ENCODE data around the gene IGFBP2.

IGFBP2 gene

GRCh38 chr2:216603010-216603883, 30.0 kb upstream of the IGFBP2 start:
- peaks cover 2% of the 10 kb centered on the region for H3K36me3 Mint-ChIP-seq (ENCODE audit: low read depth)
- no peak overlapping the region for H3K4me3 Mint-ChIP-seq
- no peak overlapping the region for H3K27ac Mint-ChIP-seq
- H3K4me1 Mint-ChIP-seq = peaks cover 11% of the 10 kb centered on the region
- H3K9me3 Mint-ChIP-seq = no peaks in the 10 kb centered on the region
- H3K27me3 Mint-ChIP-seq = peaks cover 15% of the 10 kb centered on the region
- no peak for DNase-seq
- ATAC-seq = no peak

GRCh38 chr2:216603884-216604245, 29.4 kb upstream of the IGFBP2 start:
- Mint-ChIP-seq H3K27ac (no peak overlapping the region), H3K4me3 (no peak overlapping the region)
- ATAC-seq = no peak

GRCh38 chr2:216604458-216604857, 28.8 kb upstream of the IGFBP2 start:
- Mint-ChIP-seq H3K27ac (no peak overlapping the region), H3K36me3 (ENCODE audit: low read depth) (peaks cover 2% of the 10 kb centered on the region), H3K4me3 (no peak overlapping the region), H3K4me1 (peaks cover 11% of the 10 kb centered on the region), H3K27me3 (peaks cover 7% of the 10 kb centered on the region), H3K9me3 (no peaks in the 10 kb centered on the region)
- no peak for DNase-seq
- no peak for ATAC-seq

More at GRCh38 chr2:216603884-216604245, 29.4 kb upstream of the IGFBP2 start:
- peaks cover 11% of the 10 kb centered on the region for H3K4me1 Mint-ChIP-seq
- peaks cover 2% of the 10 kb centered on the region for H3K36me3 Mint-ChIP-seq (ENCODE audit: low read depth)
- no peak for DNase-seq
- peaks cover 10% of the 10 kb centered on the region for H3K27me3 Mint-ChIP-seq
- H3K9me3 Mint-ChIP-seq = no peaks in the 10 kb centered on the region

- Mint-ChIP-seq H3K4me3 (peak overlapping the region; percentile 76), H3K27ac (peak overlapping the region; percentile 92), H3K36me3 (ENCODE audit: low read depth) (peaks cover 2% of the 10 kb centered on the region), H3K4me1 (peaks cover 11% of the 10 kb centered on the region), H3K27me3 (peaks cover 7% of the 10 kb centered on the region), H3K9me3 (no peaks in the 10 kb centered on the region)
- peak; percentile 90 for DNase-seq
- ATAC-seq = peak; percentile 87
Observed at GRCh38 chr2:216606551-216607276, 26.5 kb upstream of the IGFBP2 start.

DNA sequence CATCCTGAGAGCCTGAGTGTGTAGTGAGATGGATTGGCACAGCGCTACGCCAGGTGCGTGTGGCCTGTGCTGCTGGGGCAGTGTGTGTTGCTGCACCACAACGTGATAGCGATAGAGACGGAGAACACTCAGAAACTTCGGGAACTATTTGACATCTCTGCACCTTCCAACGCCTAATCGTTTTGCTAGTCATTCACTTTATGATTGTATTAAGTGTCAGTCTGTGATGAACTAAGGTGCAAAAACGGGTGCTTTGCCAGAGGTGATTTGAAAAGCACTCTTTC, 26.0 kb upstream of the IGFBP2 start:
- Mint-ChIP-seq H3K36me3 (ENCODE audit: low read depth) (peaks cover 2% of the 10 kb centered on the region), H3K9me3 (no peaks in the 10 kb centered on the region), H3K27me3 (peaks cover 5% of the 10 kb centered on the region), H3K4me3 (peak overlapping the region; percentile 76), H3K27ac (peak overlapping the region; percentile 92), H3K4me1 (peaks cover 11% of the 10 kb centered on the region)
- no peak for DNase-seq
- ATAC-seq = no peak

DNA sequence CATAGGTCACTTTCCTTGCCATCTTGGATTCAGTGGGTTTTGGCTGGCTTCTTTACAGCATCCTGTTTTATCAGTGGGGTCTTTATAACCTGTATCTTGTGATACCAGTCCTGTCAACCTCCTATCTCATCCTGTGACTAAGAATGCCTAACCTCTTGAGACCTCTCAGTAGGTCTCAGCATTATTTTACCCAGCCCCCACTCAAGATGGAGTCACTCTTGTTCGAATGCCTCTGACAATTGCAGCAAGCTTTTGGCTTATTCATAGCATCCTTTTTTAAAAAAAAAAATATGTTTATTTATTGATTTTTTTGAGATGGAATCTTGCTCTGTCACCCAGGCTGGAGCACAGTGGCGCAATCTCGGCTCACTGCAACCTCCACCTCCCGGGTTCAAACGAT, 24.7 kb upstream of the IGFBP2 start:
- DNase-seq = no peak
- H3K4me1 Mint-ChIP-seq = peaks cover 11% of the 10 kb centered on the region
- H3K27ac Mint-ChIP-seq = no peak overlapping the region
- H3K27me3 Mint-ChIP-seq = peaks cover 5% of the 10 kb centered on the region
- no peak for ATAC-seq
- peaks cover 2% of the 10 kb centered on the region for H3K36me3 Mint-ChIP-seq (ENCODE audit: low read depth)
- H3K4me3 Mint-ChIP-seq = no peak overlapping the region
- no peaks in the 10 kb centered on the region for H3K9me3 Mint-ChIP-seq

GRCh38 chr2:216615298-216616082, 17.7 kb upstream of the IGFBP2 start:
- Mint-ChIP-seq H3K9me3 (no peaks in the 10 kb centered on the region), H3K27ac (no peak overlapping the region), H3K27me3 (no peaks in the 10 kb centered on the region), H3K4me1 (peaks cover 6% of the 10 kb centered on the region), H3K36me3 (ENCODE audit: low read depth) (no peaks in the 10 kb centered on the region), H3K4me3 (no peak overlapping the region)
- no peak for DNase-seq
- ATAC-seq = no peak

- Mint-ChIP-seq H3K27me3 (no peaks in the 10 kb centered on the region), H3K36me3 (ENCODE audit: low read depth) (no peaks in the 10 kb centered on the region), H3K27ac (no peak overlapping the region), H3K4me3 (no peak overlapping the region), H3K9me3 (no peaks in the 10 kb centered on the region), H3K4me1 (peaks cover 6% of the 10 kb centered on the region)
- DNase-seq = no peak
- ATAC-seq = no peak
Observed at GRCh38 chr2:216616083-216616678, 17.0 kb upstream of the IGFBP2 start.

DNA sequence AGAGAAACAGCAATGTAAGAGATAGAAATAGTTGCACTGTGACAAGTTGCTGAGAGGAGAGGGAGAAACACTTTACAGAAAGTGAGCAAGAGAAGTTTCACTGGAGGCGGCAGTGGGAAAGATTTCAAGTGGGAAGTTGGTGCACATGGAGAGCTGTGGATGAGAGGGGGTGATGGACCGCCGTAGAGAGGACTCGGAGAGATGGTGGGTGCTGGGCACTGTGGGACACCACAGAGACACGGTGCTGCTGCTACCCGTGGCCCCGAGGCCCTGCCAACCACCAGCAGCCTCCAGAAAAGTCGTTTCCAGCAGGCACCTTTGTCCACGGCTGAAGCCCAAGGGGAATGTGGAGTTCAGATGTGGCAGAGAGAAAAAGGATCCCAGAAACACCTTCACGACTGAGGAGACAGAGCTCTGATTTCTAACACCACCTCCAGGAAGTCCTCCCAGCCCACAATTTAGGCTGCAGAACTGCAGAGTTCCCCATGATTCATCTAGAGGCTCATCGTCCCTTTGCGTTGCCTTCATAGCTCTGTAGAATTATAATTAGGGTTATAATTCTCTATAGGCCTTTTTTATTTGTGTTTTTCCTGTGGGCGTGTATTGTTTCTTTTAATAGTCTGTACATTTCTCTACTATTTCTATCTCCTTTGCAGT, 15.9 kb upstream of the IGFBP2 start:
- Mint-ChIP-seq H3K27ac (no peak overlapping the region), H3K4me1 (peaks cover 6% of the 10 kb centered on the region), H3K36me3 (ENCODE audit: low read depth) (no peaks in the 10 kb centered on the region), H3K27me3 (no peaks in the 10 kb centered on the region), H3K4me3 (no peak overlapping the region), H3K9me3 (no peaks in the 10 kb centered on the region)
- DNase-seq (no peak), ATAC-seq (no peak)

DNA sequence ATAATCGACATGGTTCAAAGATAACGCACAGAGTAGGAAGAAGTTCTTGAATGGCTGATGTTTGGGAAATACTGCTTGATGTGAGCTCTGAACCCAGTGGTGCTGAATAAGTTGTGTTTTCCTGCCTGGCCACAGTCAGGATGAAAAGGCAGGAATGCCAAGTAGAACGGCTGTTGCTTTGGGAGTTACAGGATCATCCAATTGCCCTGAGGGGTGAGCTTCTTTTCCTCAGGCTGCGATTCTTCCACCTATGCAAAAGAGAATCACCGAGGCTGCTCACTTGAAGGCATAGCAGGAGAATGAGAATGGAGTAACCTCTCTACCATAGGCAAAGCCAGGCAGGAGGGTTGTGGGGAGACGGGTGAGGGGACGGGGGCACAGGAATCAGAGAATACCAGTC, 14.4 kb upstream of the IGFBP2 start:
- no peaks in the 10 kb centered on the region for H3K27me3 Mint-ChIP-seq
- ATAC-seq (no peak), DNase-seq (no peak)
- H3K9me3 Mint-ChIP-seq = no peaks in the 10 kb centered on the region
- no peak overlapping the region for H3K4me3 Mint-ChIP-seq
- H3K4me1 Mint-ChIP-seq = peaks cover 6% of the 10 kb centered on the region
- H3K27ac Mint-ChIP-seq = no peak overlapping the region
- no peaks in the 10 kb centered on the region for H3K36me3 Mint-ChIP-seq (ENCODE audit: low read depth)

DNA sequence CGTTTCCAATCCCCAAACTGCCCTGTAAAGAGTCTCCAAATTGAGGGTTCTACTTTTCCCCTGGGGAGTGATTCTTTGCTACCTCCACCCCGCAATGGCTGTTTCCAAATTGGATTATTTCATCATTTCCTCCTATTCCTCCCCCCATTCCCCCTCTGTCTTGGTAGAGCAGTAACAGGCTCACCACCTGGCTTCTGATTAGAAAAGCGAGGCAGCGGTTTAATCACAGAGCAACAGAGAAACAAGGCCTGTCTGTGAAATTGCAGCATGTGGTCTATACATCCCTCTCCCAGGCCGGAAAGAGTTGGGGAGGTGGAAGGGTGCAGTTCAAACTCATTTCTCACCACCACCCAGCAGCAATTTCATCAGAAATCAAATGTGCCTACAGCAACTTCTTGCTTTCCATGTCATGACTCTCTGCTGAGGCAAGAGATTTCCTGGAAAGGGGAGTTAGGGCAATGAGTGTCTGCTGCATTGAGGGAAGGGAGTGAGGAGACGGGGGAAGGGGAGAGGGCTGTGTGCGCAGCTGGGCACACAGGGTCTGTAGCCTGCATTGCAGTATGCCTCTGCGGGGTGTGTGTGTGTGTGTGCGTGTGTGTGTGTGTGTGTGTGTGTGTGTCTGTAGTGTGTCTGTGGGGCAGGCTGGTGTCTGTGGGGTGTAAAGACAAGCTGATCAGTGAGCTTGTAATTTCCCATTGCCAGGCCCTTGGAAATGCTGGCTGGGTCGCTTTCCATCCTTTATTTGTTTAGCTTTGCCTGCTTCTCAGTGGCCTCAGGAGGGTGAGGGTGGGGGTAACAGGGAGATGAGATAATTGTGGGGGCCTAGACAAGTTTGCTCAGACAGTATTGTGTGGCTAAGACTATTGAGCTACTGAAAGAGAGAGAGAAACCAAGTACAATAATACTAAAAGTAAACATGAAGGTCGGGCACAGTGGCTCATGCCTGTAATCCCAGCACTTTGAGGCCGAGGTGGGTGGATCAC, 13.5 kb upstream of the IGFBP2 start:
- Mint-ChIP-seq H3K27me3 (no peaks in the 10 kb centered on the region), H3K27ac (peak overlapping the region; percentile 32), H3K4me3 (no peak overlapping the region), H3K4me1 (peaks cover 6% of the 10 kb centered on the region), H3K9me3 (no peaks in the 10 kb centered on the region), H3K36me3 (ENCODE audit: low read depth) (no peaks in the 10 kb centered on the region)
- DNase-seq (no peak), ATAC-seq (peak; percentile 43)

- DNase-seq = no peak
- Mint-ChIP-seq H3K36me3 (ENCODE audit: low read depth) (no peaks in the 10 kb centered on the region), H3K4me3 (no peak overlapping the region), H3K27me3 (no peaks in the 10 kb centered on the region), H3K4me1 (peaks cover 6% of the 10 kb centered on the region), H3K27ac (no peak overlapping the region), H3K9me3 (no peaks in the 10 kb centered on the region)
- ATAC-seq = no peak
Observed at GRCh38 chr2:216620786-216621185, 12.4 kb upstream of the IGFBP2 start.

DNA sequence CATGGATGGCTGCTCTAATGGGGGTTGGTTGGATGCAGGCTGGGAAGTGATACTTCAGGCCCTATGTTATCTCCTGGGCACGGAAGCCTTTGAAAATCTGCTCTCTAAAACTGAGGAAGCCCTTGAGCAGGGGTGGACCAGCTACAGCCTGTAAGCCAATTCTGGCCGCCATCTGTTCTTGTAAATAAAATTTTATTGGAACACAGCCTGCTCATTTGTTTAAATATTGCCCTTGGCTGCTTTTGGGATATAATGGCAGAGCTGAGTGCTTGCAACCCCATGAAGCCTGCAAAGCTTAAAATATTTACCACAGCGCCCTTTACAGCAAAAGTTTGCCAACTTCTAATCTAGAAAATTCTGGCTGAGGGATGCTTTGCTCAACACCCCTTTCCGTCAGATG, 11.9 kb upstream of the IGFBP2 start:
- Mint-ChIP-seq H3K27ac (no peak overlapping the region), H3K4me3 (no peak overlapping the region), H3K4me1 (peaks cover 6% of the 10 kb centered on the region), H3K36me3 (ENCODE audit: low read depth) (no peaks in the 10 kb centered on the region), H3K27me3 (no peaks in the 10 kb centered on the region), H3K9me3 (no peaks in the 10 kb centered on the region)
- DNase-seq = no peak
- ATAC-seq = no peak

All from activated naive CD8-positive, alpha-beta T cell treated with anti-CD3 and anti-CD28 coated beads, Interleukin-2, amount 50 U/mL, for 24 hours (primary cell).